HepG2 (cell line): Measurements from ENCODE around the gene VPS37D. TPM values are rescaled to one million over a fixed set of nuclear protein-coding genes. Genes with fewer than 3 reads are reported as not detected.

ENCODE experiments used
- ASH2L ChIP-seq: fragments of 300-600, 200-600 bp; sonication (generic); IDR thresholded peaks from 2 replicates; pipeline ENCODE4 v1.7.0; 2017; ENCODE audit warnings: low read depth, mild to moderate bottlenecking, moderate library complexity, mixed read lengths, low read length; ENCODE audit not compliant: insufficient read length
- ATF2 ChIP-seq: sonication (generic); formaldehyde crosslinking; IDR thresholded peaks from 2 replicates; pipeline ENCODE4 v1.4.0; 2020; ENCODE audit warnings: missing genetic modification reagents
- GMEB1 ChIP-seq: sonication (generic); formaldehyde crosslinking; IDR thresholded peaks from 2 replicates; pipeline ENCODE4 v1.5.1; 2020; ENCODE audit warnings: missing genetic modification reagents, mild to moderate bottlenecking, borderline replicate concordance
- HOMEZ ChIP-seq: IDR thresholded peaks from 2 replicates; pipeline ENCODE4 v1.6.1; 2016; ENCODE audit warnings: low read depth
- IKZF4 ChIP-seq: sonication (generic); formaldehyde crosslinking; IDR thresholded peaks from 2 replicates; pipeline ENCODE4 v1.5.1; 2020; ENCODE audit warnings: borderline replicate concordance, mild to moderate bottlenecking, low read depth, missing genetic modification reagents; ENCODE audit errors: not compliant biosample characterization
- IRF1 ChIP-seq: sonication (generic); formaldehyde crosslinking; IDR thresholded peaks from 2 replicates; pipeline ENCODE4 v1.4.0; 2020; ENCODE audit warnings: low read depth, mild to moderate bottlenecking, missing genetic modification reagents
- KLF16 ChIP-seq, 2 experiments: sonication (generic) in 1 of 2; formaldehyde crosslinking in 1 of 2; IDR thresholded peaks; 2 replicates each; pipeline versions ENCODE4 v1.6.1 to v1.8.0; 2016 to 2023; ENCODE audit warnings: missing genetic modification reagents in 2 of 2, missing compliant biosample characterization in 1 of 2
- LCORL ChIP-seq, 2 experiments: fragments of 450-650 bp in 1 of 2; sonication (generic) in 1 of 2; formaldehyde crosslinking in 1 of 2; IDR thresholded peaks; 2 replicates each; pipeline versions ENCODE4 v1.5.0 to v1.6.1; 2017 to 2020; ENCODE audit warnings: antibody characterized with exemption in 1 of 2, missing genetic modification reagents in 1 of 2
- MAFF ChIP-seq: IDR thresholded peaks from 2 replicates; pipeline ENCODE4 v1.6.1; 2011; ENCODE audit warnings: low read depth, low read length, improper control_type of control experiment
- MZF1 ChIP-seq: sonication (generic); formaldehyde crosslinking; IDR thresholded peaks from 2 replicates; pipeline ENCODE4 v1.8.1; 2023; ENCODE audit warnings: mild to moderate bottlenecking, missing genetic modification reagents, borderline replicate concordance
- NFE2L2 ChIP-seq: fragments of 150-350 bp; IDR thresholded peaks from 2 replicates; pipeline ENCODE4 v1.6.1; 2014; ENCODE audit warnings: low read length
- PTBP1 ChIP-seq: fragments of 200-400 bp; formaldehyde crosslinking; IDR thresholded peaks from 2 replicates; pipeline ENCODE4 v1.6.1; 2018; ENCODE audit warnings: low read length, low read depth; ENCODE audit not compliant: poor library complexity, severe bottlenecking
- RFX3 ChIP-seq: IDR thresholded peaks from 2 replicates; pipeline ENCODE4 v1.6.1; 2016; ENCODE audit warnings: missing biosample characterization, missing genetic modification reagents
- SMARCC2 ChIP-seq: fragments of 450-650 bp; IDR thresholded peaks from 2 replicates; pipeline ENCODE4 v1.6.1; 2017; ENCODE audit warnings: antibody characterized with exemption, mild to moderate bottlenecking
- TBX2 ChIP-seq: sonication (generic); formaldehyde crosslinking; IDR thresholded peaks from 2 replicates; pipeline ENCODE4 v1.5.0; 2020; ENCODE audit warnings: missing genetic modification reagents, mild to moderate bottlenecking, borderline replicate concordance
- TGIF2 ChIP-seq: IDR thresholded peaks from 2 replicates; pipeline ENCODE4 v1.6.1; 2016; ENCODE audit warnings: control low read depth, missing compliant biosample characterization
- ZKSCAN1 ChIP-seq: fragments of 150-350 bp; IDR thresholded peaks from 2 replicates; pipeline ENCODE4 v1.6.1; 2014; ENCODE audit warnings: low read length
- ZNF143 ChIP-seq: sonication (generic); formaldehyde crosslinking; IDR thresholded peaks from 2 replicates; pipeline ENCODE4 v1.4.0; 2020; ENCODE audit warnings: missing genetic modification reagents
- ZNF235 ChIP-seq: sonication (generic); formaldehyde crosslinking; IDR thresholded peaks from 2 replicates; pipeline ENCODE4 v1.8.1; 2023; ENCODE audit warnings: mild to moderate bottlenecking, missing genetic modification reagents, borderline replicate concordance
- ZNF282 ChIP-seq: fragments of 450-650 bp; IDR thresholded peaks from 2 replicates; pipeline ENCODE4 v1.6.1; 2018; ENCODE audit not compliant: partially characterized antibody
- ZNF441 ChIP-seq: sonication (generic); formaldehyde crosslinking; IDR thresholded peaks from 2 replicates; pipeline ENCODE4 v1.7.0; 2021; ENCODE audit warnings: missing genetic modification reagents, borderline replicate concordance
- ZSCAN5A ChIP-seq: sonication (generic); formaldehyde crosslinking; IDR thresholded peaks from 2 replicates; pipeline ENCODE4 v1.8.0; 2022; ENCODE audit warnings: mild to moderate bottlenecking, missing genetic modification reagents, borderline replicate concordance
- polyA plus RNA-seq, 8 experiments: library from polyadenylated mRNA; depleted of rRNA in 3 of 8; stranded (reverse) in 7 of 8; unstranded in 1 of 8; fragments of >200 nt; fragmentation: Illumina TruSeq in 4 of 8; extraction: Trizol in 4 of 8; gene quantifications; 2 replicates each; pipeline versions ENCODE4 v1.2.1 to v1.2.3, GENCODE V29; 2011 to 2016; ENCODE audit warnings: low read depth in 4 of 8, missing spikeins in 1 of 8, mixed read lengths in 1 of 8; ENCODE audit not compliant: insufficient read depth in 1 of 8
- total RNA-seq, 5 experiments: library from RNA; depleted of rRNA; stranded (reverse); fragments of >200 nt; fragmentation: Illumina TruSeq; extraction: Trizol; gene quantifications; 2 replicates each; pipeline ENCODE4 v1.2.3, GENCODE V29; 2016; ENCODE audit warnings: low read depth in 1 of 5

Gene VPS37D
- total and polyA plus RNA-seq, 2 of the 13 experiments (the other 11 are each of a cell fraction or from before 2014, with no cell fraction given), result 3.8 to 6.3 TPM

GRCh38 chr7:73623798-73624668 lies 43.6 kb upstream of the VPS37D start, which contains the start of gene MLXIPL (continued):
- no peak for TF ChIP-seq IRF1 (CRISPR knock-in tag)
- no peak for TF ChIP-seq ZNF282
- no peak for TF ChIP-seq LCORL (IDR thresholded peaks at IDR 0.05)
- TF ChIP-seq LCORL (CRISPR knock-in tag; IDR thresholded peaks at IDR 0.05), result peak; percentile 36; the same call in 1 of the 2 replicates
- TF ChIP-seq NFE2L2, result no peak
- peak; percentile 61; the same call in 1 of the 2 replicates for TF ChIP-seq ZNF441 (CRISPR knock-in tag)
- TF ChIP-seq HOMEZ (CRISPR knock-in tag), result no peak
- TF ChIP-seq MZF1 (CRISPR knock-in tag), result no peak
- 0 out of 2 replicates have a peak, but pooled peaks have one; percentile 64 for TF ChIP-seq ZNF235 (CRISPR knock-in tag)
- TF ChIP-seq GMEB1, result peak; percentile 40; the same call in 1 of the 2 replicates
- TF ChIP-seq RFX3, result no peak
- TF ChIP-seq ZNF143 (CRISPR knock-in tag), result 0 out of 2 replicates have a peak, but pooled peaks have one; percentile 14
- no peak for TF ChIP-seq ATF2 (CRISPR knock-in tag)
- TF ChIP-seq ASH2L, result no peak
- peak in 1 of 2 experiments; percentile 77; a peak in 2 of 4 replicates for TF ChIP-seq KLF16 (CRISPR knock-in tag; IDR thresholded peaks at IDR 0.05)
- TF ChIP-seq ZSCAN5A, result 0 out of 2 replicates have a peak, but pooled peaks have one; percentile 29
- no peak for TF ChIP-seq ZKSCAN1
- no peak for TF ChIP-seq MAFF
- TF ChIP-seq TBX2 (CRISPR knock-in tag), result peak; percentile 63
- TF ChIP-seq PTBP1, result no peak
- no peak for TF ChIP-seq SMARCC2
- no peak for TF ChIP-seq TGIF2 (CRISPR knock-in tag)
- no peak for TF ChIP-seq IKZF4 (CRISPR knock-in tag)
